ENCODE data around the gene TNFRSF8. TPM values are rescaled to one million over a fixed set of nuclear protein-coding genes. Genes with fewer than 3 reads are reported as not detected.

Gene TNFRSF8
- total and polyA plus RNA-seq, 9 of the 15 experiments (the other 6 are each of a cell fraction or from before 2014, with no cell fraction given): 3.5 to 38.4 (median 17.1) TPM

- TF ChIP-seq, protein P1, sequence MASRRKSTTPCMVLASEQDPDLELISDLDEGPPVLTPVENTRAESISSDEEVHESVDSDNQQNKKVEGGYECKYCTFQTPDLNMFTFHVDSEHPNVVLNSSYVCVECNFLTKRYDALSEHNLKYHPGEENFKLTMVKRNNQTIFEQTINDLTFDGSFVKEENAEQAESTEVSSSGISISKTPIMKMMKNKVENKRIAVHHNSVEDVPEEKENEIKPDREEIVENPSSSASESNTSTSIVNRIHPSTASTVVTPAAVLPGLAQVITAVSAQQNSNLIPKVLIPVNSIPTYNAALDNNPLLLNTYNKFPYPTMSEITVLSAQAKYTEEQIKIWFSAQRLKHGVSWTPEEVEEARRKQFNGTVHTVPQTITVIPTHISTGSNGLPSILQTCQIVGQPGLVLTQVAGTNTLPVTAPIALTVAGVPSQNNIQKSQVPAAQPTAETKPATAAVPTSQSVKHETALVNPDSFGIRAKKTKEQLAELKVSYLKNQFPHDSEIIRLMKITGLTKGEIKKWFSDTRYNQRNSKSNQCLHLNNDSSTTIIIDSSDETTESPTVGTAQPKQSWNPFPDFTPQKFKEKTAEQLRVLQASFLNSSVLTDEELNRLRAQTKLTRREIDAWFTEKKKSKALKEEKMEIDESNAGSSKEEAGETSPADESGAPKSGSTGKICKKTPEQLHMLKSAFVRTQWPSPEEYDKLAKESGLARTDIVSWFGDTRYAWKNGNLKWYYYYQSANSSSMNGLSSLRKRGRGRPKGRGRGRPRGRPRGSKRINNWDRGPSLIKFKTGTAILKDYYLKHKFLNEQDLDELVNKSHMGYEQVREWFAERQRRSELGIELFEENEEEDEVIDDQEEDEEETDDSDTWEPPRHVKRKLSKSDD (conservative IDR thresholded peaks at IDR 0.05; ENCODE audit: low read length): no peak
- TF ChIP-seq ZNF830 (CRISPR knock-in tag; IDR thresholded peaks at IDR 0.05): no peak
- TF ChIP-seq CHD7 (IDR thresholded peaks at IDR 0.05; ENCODE audit: low read depth, low read length): no peak
- TF ChIP-seq NCOR1 (IDR thresholded peaks at IDR 0.05): peak; percentile 91
- TF ChIP-seq IRF9 (tag; IDR thresholded peaks at IDR 0.05): no peak
- TF ChIP-seq, protein P2, sequence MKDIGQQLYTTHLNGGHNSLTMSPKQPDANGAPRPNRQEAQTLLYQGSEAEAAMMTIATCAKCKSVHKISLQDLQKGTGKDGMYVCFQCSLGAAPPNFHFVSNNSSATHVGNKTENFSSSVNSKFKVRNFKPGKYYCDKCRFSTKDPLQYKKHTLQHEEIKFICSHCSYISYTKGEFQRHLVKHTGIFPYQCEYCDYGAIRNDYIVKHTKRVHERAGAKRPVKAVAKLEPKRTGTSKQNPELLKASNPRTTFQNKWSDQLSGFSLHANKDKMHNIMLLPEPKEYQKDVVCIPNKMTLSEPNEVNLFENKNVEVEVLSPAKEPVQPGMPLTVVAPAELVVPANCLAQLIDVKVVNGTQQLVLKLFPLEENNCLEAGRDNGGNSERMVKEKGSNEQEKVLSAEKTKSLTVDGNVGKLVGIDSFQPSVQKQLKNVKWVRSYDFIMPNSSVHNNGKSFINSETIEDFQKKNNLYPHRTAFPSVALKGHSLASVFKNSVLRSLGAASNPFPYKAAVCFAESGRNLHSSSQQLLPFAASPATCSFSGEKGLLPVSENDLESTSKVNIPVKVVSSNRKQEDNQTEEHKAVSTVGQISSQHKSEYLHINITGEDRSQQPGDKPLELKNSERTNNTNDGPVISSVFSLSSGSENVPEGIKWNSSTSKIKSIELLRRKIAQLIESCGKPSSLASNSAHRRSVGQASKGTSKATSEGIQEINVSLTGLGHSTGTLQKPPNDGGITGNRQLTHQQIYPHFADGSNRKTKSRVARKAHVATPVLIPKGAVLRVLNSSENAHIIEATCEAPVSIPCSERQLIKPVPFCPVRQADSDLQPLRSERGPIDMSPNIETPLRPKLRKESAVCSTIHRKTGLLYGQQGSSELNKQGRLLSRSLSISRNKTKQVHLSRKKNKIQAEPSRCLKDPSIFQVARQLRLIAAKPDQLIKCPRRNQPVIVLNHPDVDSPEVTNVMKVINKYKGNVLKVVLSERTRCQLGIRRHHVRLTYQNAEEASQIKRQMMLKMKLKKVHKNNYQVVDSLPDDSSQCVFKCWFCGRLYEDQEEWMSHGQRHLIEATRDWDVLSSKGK (CRISPR knock-in tag; IDR thresholded peaks at IDR 0.05): no peak
Measured at GRCh38 chr1:12038356-12039163, 24.5 kb upstream of the TNFRSF8 start (continued).
